SU-DHL-6 (cell line): ENCODE results near the gene SMC5.

ENCODE experiments used
- EZH2phosphoT487 ChIP-seq: fragments of 200-600 bp; sonication (generic), shearing (Covaris generic); conservative IDR thresholded peaks from 2 replicates; pipeline ENCODE4 v1.6.1; 2018; ENCODE audit warnings: mild to moderate bottlenecking, antibody characterized with exemption, low read length, moderate library complexity, mixed read lengths
- TF ChIP-seq, protein P1 (sequence below): fragments of 200-600 bp; sonication (generic); IDR thresholded peaks from one replicate; pipeline ENCODE4 v1.5.1; 2017; ENCODE audit warnings: antibody characterized with exemption, mild to moderate bottlenecking, low read length, moderate library complexity; ENCODE audit not compliant: insufficient read depth, poor library complexity, severe bottlenecking

DNA sequence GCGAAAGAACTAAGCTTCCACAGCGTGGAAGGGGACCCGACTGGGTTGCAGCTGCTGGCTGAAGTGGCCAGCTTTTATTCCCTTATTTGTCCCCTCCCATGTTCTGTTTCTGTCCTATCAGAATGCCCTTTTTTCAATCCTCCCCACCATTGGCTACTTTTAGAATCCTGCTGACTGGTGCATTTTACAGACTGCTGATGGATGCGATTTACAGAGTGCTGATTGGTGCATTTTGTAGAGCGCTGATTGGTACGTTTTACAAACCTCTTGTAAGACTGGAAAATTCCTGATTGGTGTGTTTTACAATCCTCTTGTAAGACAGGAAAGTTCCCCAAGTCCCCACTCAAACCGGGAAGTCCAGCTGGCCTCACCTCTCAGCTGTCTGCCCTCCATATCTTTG is 105.0 kb downstream of the SMC5 start:
- TF ChIP-seq, protein P1, sequence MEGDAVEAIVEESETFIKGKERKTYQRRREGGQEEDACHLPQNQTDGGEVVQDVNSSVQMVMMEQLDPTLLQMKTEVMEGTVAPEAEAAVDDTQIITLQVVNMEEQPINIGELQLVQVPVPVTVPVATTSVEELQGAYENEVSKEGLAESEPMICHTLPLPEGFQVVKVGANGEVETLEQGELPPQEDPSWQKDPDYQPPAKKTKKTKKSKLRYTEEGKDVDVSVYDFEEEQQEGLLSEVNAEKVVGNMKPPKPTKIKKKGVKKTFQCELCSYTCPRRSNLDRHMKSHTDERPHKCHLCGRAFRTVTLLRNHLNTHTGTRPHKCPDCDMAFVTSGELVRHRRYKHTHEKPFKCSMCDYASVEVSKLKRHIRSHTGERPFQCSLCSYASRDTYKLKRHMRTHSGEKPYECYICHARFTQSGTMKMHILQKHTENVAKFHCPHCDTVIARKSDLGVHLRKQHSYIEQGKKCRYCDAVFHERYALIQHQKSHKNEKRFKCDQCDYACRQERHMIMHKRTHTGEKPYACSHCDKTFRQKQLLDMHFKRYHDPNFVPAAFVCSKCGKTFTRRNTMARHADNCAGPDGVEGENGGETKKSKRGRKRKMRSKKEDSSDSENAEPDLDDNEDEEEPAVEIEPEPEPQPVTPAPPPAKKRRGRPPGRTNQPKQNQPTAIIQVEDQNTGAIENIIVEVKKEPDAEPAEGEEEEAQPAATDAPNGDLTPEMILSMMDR: no peak
- TF ChIP-seq EZH2phosphoT487: no peak
